ENCODE results near the gene ITPK1.

Gene ITPK1

DNA sequence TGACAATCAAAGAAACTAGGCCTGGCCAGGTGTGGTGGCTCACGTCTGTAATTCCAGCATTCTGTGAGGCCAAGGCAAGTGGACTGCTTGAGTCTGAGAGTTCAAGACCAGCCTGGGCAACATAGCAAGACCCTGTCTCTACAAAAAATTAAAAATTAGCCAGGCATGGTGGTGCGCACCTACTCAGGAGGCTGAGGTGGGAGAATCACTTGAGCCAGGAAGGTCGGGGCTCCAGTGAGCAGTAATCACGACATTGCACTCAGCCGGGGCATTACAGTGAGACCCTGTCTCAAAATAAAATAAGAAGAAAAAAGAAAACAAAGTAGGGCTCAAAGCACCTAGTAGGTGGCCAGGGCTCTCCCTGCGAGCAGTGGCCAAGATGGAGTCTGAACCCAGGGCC, 113.7 kb downstream of the ITPK1 start:
- in situ Hi-C loops (cut with HindIII; ENCODE audit: low sequenced_read_pairs), result no loop called here

- in situ Hi-C loops (cut with HindIII; ENCODE audit: low sequenced_read_pairs), result loop anchor here (5.0 kb wide), 1 partner anchor 93 kb away; no protein-coding TSS in a partner anchor
Measured at GRCh38 chr14:92998946-92999345, 116.8 kb downstream of the ITPK1 start.

- in situ Hi-C loops (cut with HindIII; ENCODE audit: low sequenced_read_pairs), result loop anchor here (5.0 kb wide), 1 partner anchor 95 kb away; no protein-coding TSS in a partner anchor
Measured at GRCh38 chr14:92997343-92998061, 118.2 kb downstream of the ITPK1 start.

DNA sequence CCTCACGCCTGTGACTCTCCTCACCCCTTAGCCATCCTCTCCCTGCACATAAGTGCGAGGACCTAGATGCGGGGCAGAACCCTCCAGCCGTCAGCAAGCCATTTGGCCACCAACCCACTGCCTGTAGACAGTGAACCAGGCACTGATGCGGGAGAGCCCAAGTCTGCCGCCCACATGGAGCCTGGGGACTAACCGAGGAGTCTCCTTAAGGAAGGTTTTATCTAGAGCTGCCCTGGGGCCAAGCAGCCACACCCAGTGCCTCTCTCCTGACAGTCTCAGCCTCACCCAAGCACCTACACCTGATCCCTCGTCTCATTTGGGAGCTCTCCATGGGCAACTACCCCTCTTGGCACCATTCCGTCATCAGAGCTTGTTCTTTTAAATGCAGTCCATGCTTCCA, 120.1 kb downstream of the ITPK1 start:
- in situ Hi-C loops (cut with HindIII; ENCODE audit: low sequenced_read_pairs), result loop anchor here (5.0 kb wide), 1 partner anchor 97 kb away; no protein-coding TSS in a partner anchor

GRCh38 chr14:92994942-92995341, 120.8 kb downstream of the ITPK1 start:
- in situ Hi-C loops (cut with HindIII; ENCODE audit: low sequenced_read_pairs), result loop anchor here (5.0 kb wide), 1 partner anchor 97 kb away; no protein-coding TSS in a partner anchor

- in situ Hi-C loops (cut with HindIII; ENCODE audit: low sequenced_read_pairs), result no loop called here
Measured at GRCh38 chr14:92994131-92994676, 121.5 kb downstream of the ITPK1 start.

- in situ Hi-C loops (cut with HindIII; ENCODE audit: low sequenced_read_pairs), result no loop called here
Measured at GRCh38 chr14:92993302-92993701, 122.4 kb downstream of the ITPK1 start.

DNA sequence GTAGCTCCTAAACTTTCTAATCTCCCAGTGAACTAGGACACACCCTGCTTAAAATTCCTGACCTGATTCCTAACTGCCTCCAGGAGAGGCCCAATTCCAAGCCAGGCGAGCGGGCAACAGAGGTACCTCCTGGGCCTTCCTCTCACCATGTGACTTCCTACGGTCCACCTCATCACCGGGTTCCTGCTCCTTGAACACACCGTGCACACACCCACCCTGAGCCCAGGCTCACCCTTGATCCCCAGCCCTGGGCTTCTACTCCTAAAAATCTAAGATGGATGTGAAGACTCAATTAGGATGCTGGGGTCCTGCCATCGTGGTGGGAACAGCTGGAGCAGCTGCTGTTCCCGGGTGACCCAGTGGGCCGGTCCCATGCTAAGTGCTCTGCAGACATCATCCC, 124.2 kb downstream of the ITPK1 start:
- in situ Hi-C loops (cut with HindIII; ENCODE audit: low sequenced_read_pairs), result no loop called here

- in situ Hi-C loops (cut with HindIII; ENCODE audit: low sequenced_read_pairs), result no loop called here
Measured at GRCh38 chr14:92990456-92991430, 125.0 kb downstream of the ITPK1 start.

GRCh38 chr14:92988786-92989755, 126.7 kb downstream of the ITPK1 start:
- in situ Hi-C loops (cut with HindIII; ENCODE audit: low sequenced_read_pairs), result no loop called here

GRCh38 chr14:92987713-92988510, 127.8 kb downstream of the ITPK1 start:
- in situ Hi-C loops (cut with HindIII; ENCODE audit: low sequenced_read_pairs), result no loop called here

- in situ Hi-C loops (cut with HindIII; ENCODE audit: low sequenced_read_pairs), result no loop called here
Measured at GRCh38 chr14:92987148-92987570, 128.6 kb downstream of the ITPK1 start.

GRCh38 chr14:92986254-92987147, 129.2 kb downstream of the ITPK1 start:
- in situ Hi-C loops (cut with HindIII; ENCODE audit: low sequenced_read_pairs), result no loop called here

DNA sequence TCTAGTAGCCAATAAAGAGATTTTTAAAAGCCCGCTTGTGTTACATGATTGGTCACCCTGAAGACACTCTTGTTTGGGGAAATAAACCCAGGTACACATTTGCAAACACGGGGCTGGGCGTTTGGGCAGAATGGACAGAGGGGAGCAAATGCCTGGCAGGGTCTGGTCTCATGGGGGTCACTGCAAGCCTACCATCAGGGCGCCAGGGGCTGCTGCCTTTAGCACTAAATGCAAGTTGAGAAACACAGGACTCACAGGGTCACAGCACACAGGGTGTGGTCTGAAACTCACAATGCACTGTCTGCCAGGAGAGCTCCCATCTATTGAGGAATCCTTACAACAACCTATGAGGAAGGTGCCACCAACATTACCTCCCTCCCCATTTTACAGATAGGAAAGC, 130.2 kb downstream of the ITPK1 start:
- in situ Hi-C loops (cut with HindIII; ENCODE audit: low sequenced_read_pairs), result no loop called here

DNA sequence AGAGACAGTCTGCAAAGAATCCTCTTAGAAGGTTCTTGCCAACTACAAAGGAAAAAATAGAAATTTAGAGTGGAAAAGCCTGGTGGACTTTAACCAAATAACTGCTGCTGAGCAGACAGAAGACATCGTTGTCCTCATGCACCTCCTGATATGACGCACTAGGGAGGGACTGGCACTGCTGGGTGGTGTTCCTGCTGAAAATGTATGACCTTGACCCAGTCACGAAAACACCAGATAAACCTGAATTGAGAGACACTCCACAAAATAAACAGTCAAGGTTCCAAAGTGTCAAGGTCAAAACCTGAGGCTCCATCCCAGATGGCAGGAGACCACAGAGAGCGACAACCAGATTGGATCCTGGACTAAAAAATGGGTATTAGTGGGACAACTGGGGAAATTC, 130.8 kb downstream of the ITPK1 start:
- in situ Hi-C loops (cut with HindIII; ENCODE audit: low sequenced_read_pairs), result no loop called here

GRCh38 chr14:92984082-92984788, 131.5 kb downstream of the ITPK1 start:
- in situ Hi-C loops (cut with HindIII; ENCODE audit: low sequenced_read_pairs), result no loop called here

- in situ Hi-C loops (cut with HindIII; ENCODE audit: low sequenced_read_pairs), result no loop called here
Measured at GRCh38 chr14:92982956-92983355, 132.8 kb downstream of the ITPK1 start.

DNA sequence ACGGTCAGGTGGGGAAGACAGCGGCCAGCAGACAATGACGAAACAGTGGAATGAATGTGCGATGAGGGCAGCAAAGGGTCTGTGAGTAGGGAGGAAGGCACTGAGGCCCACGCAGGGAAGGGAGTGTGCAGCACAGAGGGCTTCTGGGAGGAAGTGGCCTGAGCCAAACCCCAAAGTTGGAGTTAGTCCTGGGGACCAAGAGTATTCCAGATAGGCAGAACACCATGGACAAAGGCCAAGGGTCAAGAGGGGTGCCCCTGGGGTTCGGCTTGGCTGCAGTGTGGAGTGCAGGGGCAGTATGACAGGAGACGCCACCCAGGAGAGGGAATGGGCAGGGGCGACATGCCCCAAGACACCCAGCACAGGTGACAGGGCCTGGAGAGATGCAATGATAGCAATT, 134.0 kb downstream of the ITPK1 start:
- in situ Hi-C loops (cut with HindIII; ENCODE audit: low sequenced_read_pairs), result no loop called here
